RPMI8226 (cell line): Measurements from ENCODE around the gene POU2AF2.
"Not testable (repeated sequence)": the region's sequence is repeated elsewhere in the genome, so short reads cannot be mapped to it uniquely, and the experiment has no call there.

Experiments
- DNase-seq: peaks from one replicate; pipeline ENCODE4 v3.0.0-alpha.2; 2015

The POU2AF2 gene, protein sequence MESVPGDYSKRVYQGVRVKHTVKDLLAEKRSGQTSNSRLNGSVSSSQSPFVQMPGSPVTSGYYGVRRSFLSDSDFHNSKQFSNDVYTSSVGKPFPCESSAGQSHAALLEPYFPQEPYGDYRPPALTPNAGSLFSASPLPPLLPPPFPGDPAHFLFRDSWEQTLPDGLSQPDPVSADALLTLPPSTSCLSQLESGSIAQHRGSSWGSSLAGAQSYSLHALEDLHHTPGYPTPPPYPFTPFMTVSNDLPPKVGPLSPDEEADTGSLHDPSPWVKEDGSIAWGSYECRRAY

DNA sequence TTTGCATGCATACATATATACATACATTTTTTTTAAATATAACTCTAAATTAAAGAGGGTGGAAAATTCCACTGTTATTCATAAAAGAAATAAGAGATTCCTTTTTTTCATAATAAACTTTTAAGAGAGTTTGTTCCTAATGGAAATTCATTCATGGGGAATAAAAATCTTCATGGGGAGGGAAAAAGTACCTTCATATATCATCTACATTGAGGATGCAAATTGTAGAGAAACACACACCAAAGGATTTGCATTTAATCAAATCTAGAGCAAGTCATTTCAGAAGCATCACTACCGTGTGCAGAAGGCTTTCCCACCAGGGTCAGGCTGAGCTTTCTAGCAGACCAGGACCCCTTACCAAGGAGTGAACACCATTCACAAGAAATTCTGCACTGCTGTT, at the start of gene POU2AF2:
POU2AF2 (plus strand) TSS at position 301 of the 400 bp plus-strand sequence. CDS start 129 bp downstream, outside the sequence.
- DNase-seq: no peak

DNA sequence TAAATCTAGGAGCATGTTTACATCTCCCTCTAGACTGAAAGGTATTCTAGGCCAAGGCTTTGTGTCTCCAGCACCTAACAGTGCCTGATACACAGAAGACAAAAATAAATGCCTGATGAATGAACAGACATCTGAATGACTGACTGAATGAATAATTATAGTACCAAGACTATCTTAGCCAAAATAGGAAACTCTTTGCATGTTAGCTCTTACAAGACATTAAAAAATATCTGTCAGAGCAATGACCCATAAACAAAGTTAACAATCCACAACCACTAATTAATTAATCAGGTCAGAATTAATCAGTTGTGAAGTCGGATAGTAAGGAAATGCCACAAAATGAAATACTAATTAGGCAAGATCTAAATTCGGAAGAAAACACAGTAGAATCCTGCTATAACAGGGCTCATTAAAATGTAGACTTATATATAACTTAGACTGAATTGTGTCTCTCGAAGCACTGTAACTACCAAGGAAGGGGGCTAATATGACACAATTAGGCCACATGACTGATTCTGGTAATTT, 45.5 kb upstream of the POU2AF2 start:
- DNase-seq: no peak

DNA sequence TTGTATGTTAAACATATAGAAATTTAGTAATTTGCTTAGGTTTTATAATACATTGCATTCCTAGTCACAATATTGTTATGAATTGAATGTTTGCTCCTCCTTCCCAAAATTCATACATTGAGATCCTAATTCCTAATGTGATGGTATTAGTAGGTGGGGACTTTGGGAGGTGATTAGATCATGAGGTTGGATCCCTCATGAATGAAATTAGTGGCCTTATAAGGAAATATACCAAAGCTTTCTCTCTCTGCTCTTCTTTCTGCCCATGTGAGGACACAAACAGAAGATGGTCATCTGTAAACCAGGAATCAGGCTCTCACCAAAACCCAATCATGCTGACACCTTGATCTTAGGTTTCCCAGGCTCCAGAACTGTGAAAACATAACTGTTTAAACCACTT, 41.3 kb upstream of the POU2AF2 start:
- no peak for DNase-seq

DNA sequence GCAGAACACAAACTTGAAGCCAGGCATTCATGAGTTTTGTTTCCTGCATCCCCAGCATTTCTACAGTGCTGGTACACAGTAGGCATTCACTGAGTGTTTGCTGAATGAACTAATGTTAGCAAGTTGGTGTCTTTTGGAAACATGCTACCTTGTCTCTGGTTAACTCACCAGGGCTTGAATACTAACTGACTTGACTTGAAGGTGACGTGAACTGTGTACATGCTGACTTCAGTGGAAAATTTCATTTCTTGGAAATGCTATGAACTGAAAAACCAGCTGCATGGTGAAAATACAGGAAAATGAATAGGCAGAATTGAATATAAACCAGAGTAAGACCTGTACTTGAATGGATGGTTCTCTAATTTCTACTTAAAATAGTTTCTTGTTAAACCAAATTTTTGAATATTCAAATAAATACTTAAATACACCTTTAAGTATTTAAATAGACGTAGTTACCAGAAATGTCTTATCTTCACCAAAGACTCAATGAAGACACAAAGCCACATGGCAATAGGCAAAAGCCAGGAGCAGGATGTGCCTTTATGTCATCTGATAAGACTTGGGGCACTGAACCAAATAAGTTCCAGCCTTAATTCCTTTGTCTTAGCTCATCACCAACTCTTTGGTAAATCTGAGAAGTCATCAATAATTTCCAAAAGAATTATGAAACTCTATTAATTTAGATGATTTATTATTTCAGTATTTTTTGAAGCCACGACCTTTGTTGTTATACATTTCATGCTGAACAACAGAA, 39.7 kb upstream of the POU2AF2 start:
- no peak for DNase-seq

DNA sequence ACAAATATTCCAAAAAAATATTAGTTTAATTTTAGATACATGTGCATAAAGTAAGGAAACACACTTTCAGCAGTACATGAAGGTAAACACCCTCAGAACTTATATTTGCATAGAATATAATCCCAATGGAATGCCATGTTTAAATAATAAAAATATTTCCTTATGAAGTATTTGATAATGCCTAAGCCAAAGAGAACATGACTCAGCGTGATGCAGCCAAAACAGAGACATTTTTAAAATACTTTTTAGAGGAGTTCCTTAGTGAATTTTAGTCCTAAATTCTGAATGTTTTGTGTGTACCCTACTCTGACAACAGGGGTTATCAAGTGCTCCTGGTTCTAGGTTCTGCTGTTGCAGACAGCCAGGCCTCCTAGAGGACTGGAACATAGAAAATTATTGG, 39.1 kb upstream of the POU2AF2 start:
- no peak for DNase-seq

DNA sequence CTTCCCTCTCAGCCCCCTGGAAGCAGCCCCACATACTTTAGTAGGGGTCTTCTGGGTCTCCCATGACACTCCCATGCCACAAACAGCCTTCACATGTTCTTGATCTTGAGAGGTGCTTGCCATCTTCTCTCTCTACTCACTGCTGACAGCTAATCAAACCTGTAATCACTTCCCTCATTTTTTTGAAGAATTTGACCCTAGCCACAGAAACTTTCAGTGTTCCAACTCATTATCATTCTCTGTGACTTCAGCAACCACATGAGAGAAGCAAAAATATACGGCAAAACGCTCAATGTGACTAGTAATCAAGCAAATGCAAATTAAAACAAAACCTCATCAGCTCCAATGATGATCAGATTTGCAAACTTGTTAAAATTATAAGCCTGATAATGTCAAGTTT, 38.3 kb upstream of the POU2AF2 start:
- no peak for DNase-seq

DNA sequence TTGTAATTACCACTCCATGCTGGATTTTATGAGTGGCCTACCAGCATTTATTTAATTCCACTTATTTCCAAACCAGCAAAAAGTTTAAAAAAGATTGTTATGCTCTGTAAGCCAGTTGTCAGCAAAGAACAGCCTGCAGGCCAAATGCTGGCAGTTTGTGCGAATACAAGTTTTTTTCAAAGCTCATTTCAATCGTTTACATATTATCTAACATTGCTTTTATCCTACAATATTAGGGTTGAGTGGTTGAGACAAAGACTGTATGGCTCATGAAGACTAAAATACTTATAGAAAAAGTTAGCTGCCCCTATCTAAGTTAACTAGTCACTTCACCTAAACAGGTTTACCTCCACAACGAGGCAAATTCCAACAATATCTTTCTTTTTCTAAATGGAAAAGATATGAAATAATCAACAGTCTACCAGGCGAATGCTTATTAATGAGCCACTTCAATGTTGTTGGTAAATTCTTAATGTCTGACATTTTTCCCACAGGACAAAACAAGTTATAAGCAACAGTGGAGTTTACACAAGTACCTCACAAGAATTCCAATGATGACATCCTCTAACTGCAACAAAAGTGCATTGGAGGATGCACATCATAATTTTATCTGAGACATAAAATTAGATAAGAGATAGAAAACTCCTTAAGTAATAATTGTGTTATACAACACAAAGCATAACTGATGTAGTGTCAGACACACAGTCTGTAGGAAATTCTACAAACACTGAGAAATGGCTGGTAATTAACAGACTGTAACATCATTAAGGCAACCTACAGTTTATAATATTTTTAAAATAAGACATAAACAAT, 35.8 kb upstream of the POU2AF2 start:
- DNase-seq: no peak

DNA sequence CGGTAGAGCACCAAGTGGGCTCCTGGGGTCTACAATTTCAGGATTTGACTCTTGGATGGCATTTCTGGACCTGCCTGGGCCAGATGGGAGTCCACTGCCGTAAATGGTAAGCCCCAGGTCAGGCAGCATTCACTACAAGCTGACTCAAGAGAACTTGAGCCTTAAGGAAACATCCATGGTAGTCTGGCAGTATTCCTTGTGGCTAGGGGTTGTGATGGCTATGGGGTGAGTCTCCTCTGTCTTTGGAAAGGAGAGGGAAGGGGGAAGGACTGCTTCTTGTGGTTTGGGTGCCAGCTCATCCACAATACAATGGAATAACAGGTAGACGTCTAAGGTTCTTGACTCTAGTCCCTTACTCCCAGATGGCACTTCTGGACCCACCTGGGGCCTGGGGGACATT, 32.3 kb upstream of the POU2AF2 start:
- no peak for DNase-seq

DNA sequence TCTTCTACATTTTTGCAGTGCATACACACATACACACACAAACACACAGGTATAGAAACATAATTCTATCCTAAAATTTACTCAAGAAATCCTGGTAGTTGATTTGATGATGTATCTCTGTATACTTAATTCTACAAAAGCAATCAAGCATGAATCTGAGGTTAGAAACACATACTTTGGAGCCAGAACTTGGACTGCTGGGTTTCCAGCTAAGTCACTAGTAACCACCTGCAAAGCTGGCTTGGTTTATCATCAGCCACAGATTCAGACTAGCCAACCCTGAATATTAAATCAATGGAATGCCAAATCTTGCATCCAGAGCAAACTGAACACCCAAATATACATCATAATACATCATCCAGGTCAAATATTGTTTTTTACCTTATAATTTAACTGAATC, 24.8 kb upstream of the POU2AF2 start:
- DNase-seq: no peak

DNA sequence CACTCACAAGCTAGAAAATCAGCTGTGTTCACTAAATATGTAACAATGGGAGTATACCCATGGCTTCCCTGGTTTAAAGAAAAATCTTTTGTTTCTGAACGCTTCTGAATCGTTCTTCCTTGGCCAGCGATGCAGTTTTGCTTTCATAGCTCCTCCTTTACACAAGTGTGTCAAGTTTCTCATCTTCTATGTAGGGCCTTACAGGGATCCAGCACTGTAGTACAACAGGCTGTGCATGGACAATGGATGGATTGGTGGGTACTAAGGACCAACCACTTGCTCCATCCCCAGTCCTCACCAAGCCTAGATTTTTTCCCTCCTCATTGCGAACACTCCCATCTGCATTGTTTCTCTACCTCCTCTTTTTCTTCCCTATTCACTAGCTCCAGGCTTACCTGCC, 24.3 kb upstream of the POU2AF2 start:
- DNase-seq: no peak

DNA sequence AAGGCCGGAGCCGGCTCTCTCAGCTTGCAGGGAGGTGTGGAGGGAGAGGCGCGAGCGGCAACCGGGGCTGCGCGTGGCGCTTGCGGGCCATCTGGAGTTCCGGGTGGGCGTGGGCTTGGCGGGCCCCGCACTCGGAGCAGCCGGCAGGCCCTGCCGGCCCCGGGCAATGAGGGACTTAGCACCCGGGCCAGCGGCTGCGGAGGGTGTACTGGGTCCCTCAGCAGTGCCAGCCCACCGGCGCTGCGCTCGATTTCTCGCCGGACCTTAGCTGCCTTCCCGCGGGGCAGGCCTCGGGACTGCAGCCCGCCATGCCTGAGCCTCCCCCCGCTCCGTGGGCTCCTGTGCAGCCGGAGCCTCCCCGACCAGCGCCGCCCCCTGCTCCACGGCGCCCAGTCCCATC, 23.6 kb upstream of the POU2AF2 start:
- DNase-seq: not testable (repeated sequence)

DNA sequence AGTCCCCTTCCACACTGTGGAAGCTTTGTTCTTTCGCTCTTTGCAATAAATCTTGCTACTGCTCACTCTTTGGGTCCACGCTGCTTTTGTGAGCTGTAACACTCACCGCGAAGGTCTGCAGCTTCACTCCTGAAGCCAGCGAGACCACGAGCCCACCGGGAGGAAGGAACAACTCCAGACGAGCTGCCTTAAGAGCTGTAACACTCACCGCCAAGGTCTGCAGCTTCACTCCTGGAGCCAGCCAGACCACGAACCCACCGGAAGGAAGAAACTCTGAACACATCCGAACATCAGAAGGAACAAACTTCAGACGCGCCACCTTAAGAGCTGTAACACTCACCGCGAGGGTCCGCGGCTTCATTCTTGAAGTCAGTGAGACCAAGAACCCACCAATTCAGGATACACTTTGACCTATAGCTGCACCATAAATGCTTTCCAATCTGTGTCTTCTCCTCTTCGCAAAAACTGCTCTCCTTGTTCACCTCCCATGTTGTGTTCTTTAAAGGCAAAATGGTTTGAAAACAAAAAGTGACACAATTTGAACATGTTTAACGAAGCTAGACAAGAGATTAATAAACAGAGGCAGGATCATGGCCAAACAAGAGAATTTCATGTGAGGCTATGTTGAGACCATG, 22.6 kb upstream of the POU2AF2 start:
- DNase-seq: not testable (repeated sequence)

DNA sequence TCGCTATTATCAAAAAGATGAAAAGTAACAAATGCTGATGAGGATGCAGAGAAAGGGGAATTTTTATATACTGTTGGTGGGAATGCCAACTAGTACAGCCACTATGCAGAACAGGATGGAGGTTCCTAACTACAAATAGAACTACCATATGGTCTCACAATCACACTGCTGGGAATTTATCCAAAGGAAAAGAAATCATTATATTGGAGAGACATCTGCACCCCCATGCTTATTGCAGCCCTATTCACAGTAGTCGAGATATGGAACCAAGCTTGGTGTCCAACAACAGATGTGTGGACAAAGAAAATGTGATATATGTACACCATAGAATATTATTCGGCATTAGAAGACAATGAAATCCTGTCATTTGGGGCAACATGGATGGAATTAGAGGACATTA, 19.6 kb upstream of the POU2AF2 start:
- DNase-seq: no peak

DNA sequence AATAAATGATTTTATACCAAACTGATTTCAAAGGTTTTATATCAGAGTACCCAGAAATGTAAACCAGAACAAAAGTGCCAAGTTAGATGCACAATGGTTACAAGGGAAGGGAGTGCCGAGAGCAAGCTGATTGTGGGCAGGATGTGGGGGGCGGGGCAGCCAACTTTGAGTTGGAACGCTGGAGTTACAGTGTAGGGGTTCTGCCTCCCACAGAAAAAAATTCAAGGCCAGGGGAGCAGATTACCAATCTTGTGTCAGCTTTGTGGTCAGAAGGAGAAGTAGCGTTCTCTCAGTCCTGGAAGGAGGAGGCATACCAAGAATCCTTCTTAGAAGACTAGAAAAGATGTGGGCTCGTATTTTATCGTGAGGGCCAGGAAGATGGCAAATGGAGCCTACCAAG, 15.9 kb upstream of the POU2AF2 start:
- DNase-seq: no peak

DNA sequence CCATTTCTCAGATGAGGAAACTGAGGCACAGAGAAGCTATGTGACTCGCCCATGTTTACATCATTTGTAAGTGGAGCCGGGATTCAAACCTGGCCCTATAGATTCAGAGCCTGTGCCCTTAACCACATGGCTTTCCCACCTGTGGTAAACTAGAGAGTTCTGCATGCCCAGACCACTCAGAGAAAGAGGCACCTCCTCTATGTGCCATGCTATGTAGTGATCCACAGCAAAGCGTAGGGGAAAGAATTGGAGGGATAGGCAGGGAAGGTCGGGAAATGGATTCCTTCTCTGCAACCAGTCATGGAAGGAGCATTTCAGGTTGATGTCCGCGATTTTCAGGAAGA, 15.4 kb upstream of the POU2AF2 start:
- no peak for DNase-seq

DNA sequence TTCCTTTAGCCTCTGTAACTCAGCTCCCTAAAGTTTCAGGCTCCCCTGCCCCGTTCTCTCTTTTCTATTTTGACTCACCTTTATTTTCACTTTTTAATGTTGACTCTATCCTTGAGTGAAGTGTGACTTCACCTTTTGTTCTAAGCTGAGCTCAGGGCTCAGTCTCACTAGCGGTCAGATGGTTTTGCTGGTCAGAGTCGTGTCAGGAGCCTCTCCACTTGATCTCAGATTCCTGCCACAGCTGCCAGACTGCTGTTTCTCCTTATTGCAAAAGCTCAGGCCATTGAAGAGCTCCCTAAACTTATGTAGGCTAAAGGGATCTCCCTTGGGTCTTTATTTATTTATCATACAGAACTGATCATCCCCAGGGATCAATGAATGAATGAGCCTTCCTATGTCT, 13.7 kb upstream of the POU2AF2 start:
- no peak for DNase-seq

DNA sequence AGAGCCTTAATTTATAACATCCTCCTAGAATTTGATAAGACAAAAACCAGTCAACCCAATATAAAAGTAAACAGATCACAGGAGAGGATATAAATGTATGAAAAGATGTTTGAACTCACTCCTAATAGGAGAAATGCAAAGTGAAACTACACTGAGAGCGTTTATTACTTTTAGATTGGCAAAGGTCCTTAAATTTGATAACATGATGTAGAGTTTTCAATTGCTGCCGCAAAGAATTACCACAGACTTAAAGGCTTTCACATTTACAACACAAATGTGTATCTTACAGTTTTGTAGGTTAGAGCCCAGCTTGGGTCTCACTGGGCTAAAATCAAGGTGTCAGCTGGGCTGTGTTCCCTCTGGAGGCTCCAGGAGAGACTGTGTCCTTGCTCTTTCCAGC, 9.1 kb upstream of the POU2AF2 start:
- DNase-seq: no peak

DNA sequence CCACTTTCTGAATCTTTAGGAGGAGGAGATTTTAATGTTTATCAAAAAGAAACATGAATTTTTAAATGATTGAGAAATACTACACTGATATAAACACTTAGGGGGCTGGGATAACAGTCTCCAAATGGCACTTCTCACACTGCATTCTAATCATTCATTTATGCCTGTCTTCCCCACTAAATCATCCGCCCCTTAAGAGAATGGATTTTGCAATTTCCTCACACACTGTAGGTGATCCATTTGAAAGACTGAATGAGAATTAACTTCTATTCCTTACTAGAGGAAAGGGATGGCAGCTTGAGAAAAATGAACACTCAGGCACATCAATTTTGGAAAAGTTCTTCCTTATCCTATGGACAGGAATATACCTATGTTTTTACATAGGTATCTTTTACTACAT, 7.6 kb upstream of the POU2AF2 start:
- no peak for DNase-seq

DNA sequence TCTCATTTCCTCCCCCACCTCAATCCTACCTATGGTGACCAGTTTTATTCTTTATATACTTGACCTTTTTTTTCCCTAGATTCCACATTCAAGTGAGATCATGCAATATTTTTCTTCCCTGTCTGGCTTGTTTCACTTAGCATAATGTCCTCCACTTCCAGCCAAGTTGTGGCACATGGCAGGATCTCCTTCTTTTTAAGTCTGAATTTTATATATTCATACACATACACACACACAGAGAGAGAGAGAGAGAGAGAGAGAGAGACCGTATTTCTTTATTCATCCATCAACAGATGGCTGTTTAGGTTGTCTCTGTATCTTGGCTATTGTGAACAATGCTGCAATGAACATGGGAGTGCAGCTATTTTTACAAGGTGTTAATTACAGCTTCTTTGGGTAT, 1.4 kb downstream of the POU2AF2 start:
- no peak for DNase-seq

DNA sequence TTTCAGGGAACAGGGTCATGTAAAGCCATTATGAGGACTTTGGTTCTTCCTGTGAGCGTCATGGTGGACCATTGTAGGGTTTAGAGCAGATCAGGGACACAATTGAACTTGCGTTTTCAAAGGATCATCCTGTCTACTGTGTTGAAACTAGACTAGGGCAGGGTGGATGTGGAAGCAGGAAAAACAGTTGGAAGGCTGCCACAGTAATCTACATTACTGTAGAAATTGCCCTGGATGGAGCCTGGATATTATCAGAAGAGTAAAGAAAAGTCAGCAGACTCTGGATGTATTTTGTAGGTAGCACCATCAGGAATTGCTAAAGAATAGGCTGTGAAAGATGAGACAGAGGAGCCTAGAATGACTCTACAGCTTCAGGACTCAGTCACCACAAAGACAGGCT, 5.4 kb downstream of the POU2AF2 start:
- DNase-seq: no peak

DNA sequence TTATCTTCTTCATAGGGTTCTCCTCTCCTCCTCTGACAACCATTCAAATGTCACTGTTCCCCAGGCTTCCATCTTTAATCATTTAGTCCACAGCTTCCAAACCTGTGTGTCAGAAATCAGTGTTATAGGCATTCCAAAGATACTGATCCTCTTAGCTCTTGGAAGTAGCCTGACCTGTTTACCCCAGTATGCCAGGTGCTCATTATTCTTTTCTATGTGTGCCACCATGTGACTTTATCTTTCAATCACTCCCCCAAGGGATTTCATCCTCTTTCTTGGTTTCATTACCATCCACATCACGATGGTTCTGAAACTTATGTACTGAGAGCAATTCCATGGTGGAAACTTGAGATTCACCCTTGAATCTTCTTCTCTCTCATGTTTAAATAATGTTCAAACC, 7.6 kb downstream of the POU2AF2 start:
- no peak for DNase-seq

DNA sequence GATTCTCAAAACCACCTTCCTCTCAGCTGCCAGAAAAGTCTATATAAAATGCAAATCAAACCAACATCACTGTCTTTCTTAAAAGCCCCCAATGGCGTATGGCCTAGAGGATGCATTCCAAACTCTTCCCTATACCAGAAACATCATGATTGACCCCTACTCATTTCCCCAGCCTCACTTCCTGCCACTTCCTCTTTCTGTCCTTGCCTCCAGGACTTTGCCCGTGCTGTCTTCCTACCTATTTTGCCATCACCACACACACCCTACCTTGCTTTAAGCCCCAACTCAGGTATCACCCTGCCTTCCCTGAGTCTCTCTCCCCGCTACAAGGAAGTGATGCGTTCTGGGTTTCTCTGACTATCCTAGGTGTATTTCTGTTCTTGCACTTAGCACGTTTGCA, 8.1 kb downstream of the POU2AF2 start:
- DNase-seq: no peak

DNA sequence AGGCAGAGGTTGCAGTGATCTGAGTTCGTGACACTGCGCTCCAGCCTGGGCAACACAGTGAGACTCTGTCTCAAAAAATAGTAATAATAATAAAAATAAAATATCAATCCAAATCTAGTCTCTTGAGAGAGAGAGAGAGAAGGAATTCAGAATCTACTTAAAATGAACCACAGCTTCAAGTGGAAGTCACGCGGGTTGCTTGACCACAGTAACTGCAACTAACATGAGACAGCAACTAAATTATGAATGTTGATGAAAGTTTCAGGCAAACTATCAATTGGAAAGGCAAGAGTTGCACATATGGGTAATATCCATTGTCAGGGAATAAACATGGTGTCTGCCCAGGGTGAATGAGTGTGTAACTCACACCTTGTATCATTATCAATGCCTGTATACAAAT, 12.5 kb downstream of the POU2AF2 start:
- DNase-seq: no peak
